ENCODE results near the gene MPDZ. TPM values are rescaled to one million over a fixed set of nuclear protein-coding genes. Genes with fewer than 3 reads are reported as not detected.

MPDZ gene
- total RNA-seq, 1 experiment from 2014 or later = 46.7 TPM

DNA sequence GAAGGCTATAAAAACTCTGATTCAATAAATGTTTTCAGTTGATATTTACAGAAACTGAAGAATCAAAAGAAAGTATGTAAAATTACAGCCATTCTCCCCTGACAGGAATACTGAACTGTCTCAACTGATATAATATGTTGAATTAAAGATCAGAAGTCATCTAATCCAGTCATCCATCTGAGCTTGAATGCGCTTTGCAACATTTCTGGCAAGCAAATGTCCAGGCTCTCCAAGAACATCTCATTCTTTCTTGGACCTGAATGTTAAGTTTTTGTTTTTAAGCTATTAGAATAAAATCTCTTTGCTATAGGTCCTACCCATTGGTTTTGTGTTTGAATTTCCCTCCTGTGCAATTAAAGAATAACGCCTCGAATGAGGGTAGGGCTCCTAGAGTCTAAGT lies 120.5 kb downstream of the MPDZ start:
- H4K91ac ChIP-seq (ENCODE audit: insufficient read length, low read depth, low read length) = no peak overlapping the region
- DNase-seq = no peak
- H2BK20ac ChIP-seq (ENCODE audit: low read depth, low read length, poor library complexity, severe bottlenecking) = no peak overlapping the region
- TF ChIP-seq, protein P1, sequence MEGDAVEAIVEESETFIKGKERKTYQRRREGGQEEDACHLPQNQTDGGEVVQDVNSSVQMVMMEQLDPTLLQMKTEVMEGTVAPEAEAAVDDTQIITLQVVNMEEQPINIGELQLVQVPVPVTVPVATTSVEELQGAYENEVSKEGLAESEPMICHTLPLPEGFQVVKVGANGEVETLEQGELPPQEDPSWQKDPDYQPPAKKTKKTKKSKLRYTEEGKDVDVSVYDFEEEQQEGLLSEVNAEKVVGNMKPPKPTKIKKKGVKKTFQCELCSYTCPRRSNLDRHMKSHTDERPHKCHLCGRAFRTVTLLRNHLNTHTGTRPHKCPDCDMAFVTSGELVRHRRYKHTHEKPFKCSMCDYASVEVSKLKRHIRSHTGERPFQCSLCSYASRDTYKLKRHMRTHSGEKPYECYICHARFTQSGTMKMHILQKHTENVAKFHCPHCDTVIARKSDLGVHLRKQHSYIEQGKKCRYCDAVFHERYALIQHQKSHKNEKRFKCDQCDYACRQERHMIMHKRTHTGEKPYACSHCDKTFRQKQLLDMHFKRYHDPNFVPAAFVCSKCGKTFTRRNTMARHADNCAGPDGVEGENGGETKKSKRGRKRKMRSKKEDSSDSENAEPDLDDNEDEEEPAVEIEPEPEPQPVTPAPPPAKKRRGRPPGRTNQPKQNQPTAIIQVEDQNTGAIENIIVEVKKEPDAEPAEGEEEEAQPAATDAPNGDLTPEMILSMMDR (conservative IDR thresholded peaks at IDR 0.05) = no peak
- Mint-ChIP-seq H3K27me3 (ENCODE audit: low read depth) (no peaks in the 10 kb centered on the region), H3K4me1 (peaks cover 8 to 9% of the 10 kb centered on the region in 2 experiments), H3K36me3 (ENCODE audit: insufficient read depth in 1 of 3, low read depth in 3 of 3) (peaks cover 0 to 25% (median 5%) of the 10 kb centered on the region in 3 experiments; a peak in 4 of 7 replicates), H3K9me3 (no peaks in the 10 kb centered on the region), H3K4me3 (no peak overlapping the region), H3K27ac (no peak overlapping the region)
- H3K14ac ChIP-seq (ENCODE audit: insufficient read depth, low read length) = no peak overlapping the region
- no peaks in the 10 kb centered on the region for H3K79me1 ChIP-seq (ENCODE audit: insufficient read depth, low read depth, low read length, poor library complexity, severe bottlenecking)
- H3K9me3 ChIP-seq (ENCODE audit: control insufficient read depth, low read depth, low read length) = no peaks in the 10 kb centered on the region
- H3T11ph ChIP-seq (ENCODE audit: low read length) = no peak overlapping the region
- no peak overlapping the region for H2AFZ ChIP-seq (ENCODE audit: low read length)
- no peak overlapping the region for H2BK5ac ChIP-seq (ENCODE audit: insufficient read length, low read length)
- H2AK5ac ChIP-seq (ENCODE audit: insufficient read length, low read length) = no peak overlapping the region
- no peaks in the 10 kb centered on the region for H3K27me3 ChIP-seq (ENCODE audit: insufficient read depth, low read length)
- WGBS (ENCODE audit: extremely low coverage, insufficient read length, low lambda C conversion rate) = no CpG with 5 or more reads among the region's 3 CpGs
- H2BK12ac ChIP-seq (ENCODE audit: insufficient read length, low read depth, low read length) = no peak overlapping the region
- no peak overlapping the region for H3K27ac ChIP-seq (ENCODE audit: insufficient read length, low read depth, low read length)
- no peak overlapping the region for H4K5ac ChIP-seq (ENCODE audit: insufficient read length, low read depth, low read length)
- no peak overlapping the region for H3K4ac ChIP-seq (ENCODE audit: low read depth, low read length)
- no peaks in the 10 kb centered on the region for H3K79me2 ChIP-seq (ENCODE audit: insufficient read depth, low read length)
- no peak overlapping the region for H3K18ac ChIP-seq (ENCODE audit: insufficient read length, low read depth, low read length)
- no peak overlapping the region for H3K23ac ChIP-seq (ENCODE audit: insufficient read length, low read depth, low read length)
- H3K4me1 ChIP-seq (ENCODE audit: insufficient read depth, low read length) = peaks cover 7% of the 10 kb centered on the region
- no peak overlapping the region for H2BK120ac ChIP-seq (ENCODE audit: low read depth, low read length, poor library complexity, severe bottlenecking)
- no peaks in the 10 kb centered on the region for H4K20me1 ChIP-seq (ENCODE audit: control insufficient read depth, insufficient read depth, insufficient read length)
- H4K8ac ChIP-seq (replicated peaks; ENCODE audit: insufficient read length, low read depth, low read length) = no peak overlapping the region
- H3K9ac ChIP-seq (ENCODE audit: extremely low read depth, insufficient read length, low read length) = no peak overlapping the region
- no peaks in the 10 kb centered on the region for H3K23me2 ChIP-seq (ENCODE audit: insufficient read length, low read depth, low read length, poor library complexity, severe bottlenecking)
- H2BK15ac ChIP-seq (ENCODE audit: low read depth, low read length) = no peak overlapping the region
- no peak overlapping the region for H3K4me2 ChIP-seq (ENCODE audit: insufficient read depth, insufficient read length, low read length)
- H3K56ac ChIP-seq (ENCODE audit: insufficient read length, low read depth, low read length) = no peak overlapping the region
